Body of pancreas (tissue), 4 donors: ENCODE results near the gene CASZ1. TPM values are rescaled to one million over a fixed set of nuclear protein-coding genes. Genes with fewer than 3 reads are reported as not detected.

Experiments
- ATAC-seq: fragments of 150-250 bp; one replicate; pipeline ENCODE4 v1.9.1; 2016
- DNase-seq, 4 donors: peaks; one replicate each; pipeline ENCODE4 v3.0.0-alpha.2; 2019
- H3K27ac ChIP-seq, 4 donors: fragments of 200-600 bp; sonication (generic); 1 replicate in 3 of 4; 2 replicates in 1 of 4; pipeline versions ENCODE4 v1.5.1 to v1.6.1; 2016 to 2019; ENCODE audit warnings: mild to moderate bottlenecking in 1 of 4, mixed read lengths in 1 of 4, moderate library complexity in 1 of 4
- H3K27me3 ChIP-seq, 2 donors: fragments of 200-600 bp; sonication (generic); one replicate each; pipeline ENCODE4 v1.6.0; 2016; ENCODE audit warnings: mild to moderate bottlenecking in 1 of 2
- H3K36me3 ChIP-seq, 2 donors: fragments of 200-600 bp; sonication (generic); replicated peaks in 1 of 2; 2 replicates each; pipeline ENCODE4 v1.5.1; 2016; ENCODE audit warnings: low read depth in 2 of 2; ENCODE audit not compliant: insufficient read depth in 1 of 2
- H3K4me1 ChIP-seq: fragments of 200-600 bp; sonication (generic); one replicate; pipeline ENCODE4 v1.6.0; 2016
- H3K4me3 ChIP-seq, 2 donors: fragments of 200-600 bp; sonication (generic); 1 replicate in 1 of 2; 2 replicates in 1 of 2; pipeline ENCODE4 v1.5.1; 2016 to 2019
- H3K9me3 ChIP-seq, 3 donors: fragments of 200-600 bp; sonication (generic); 1 replicate in 2 of 3; 2 replicates in 1 of 3; pipeline ENCODE4 v1.5.1; 2016
- POLR2A ChIP-seq, 3 donors: fragments of 450-650 bp; IDR thresholded peaks; one replicate each; pipeline ENCODE4 v1.6.1; 2016; ENCODE audit warnings: antibody characterized with exemption in 3 of 3, mild to moderate bottlenecking in 2 of 3
- WGBS, 2 donors: methylation state at CpG; one replicate each; pipeline ENCODE4 v1.1.5; 2017; 5-methylcytosine and 5-hydroxymethylcytosine counted together
- intact Hi-C: fragments of 100-400 bp; cut with DNase I; formaldehyde crosslinking; loops from one replicate; pipeline ENCODE4 v1.15.1; 2023
- total RNA-seq, 2 donors: library from RNA; depleted of rRNA; stranded (reverse); fragments of >200 nt; gene quantifications; one replicate each; pipeline ENCODE4 v1.1.0, GENCODE V29; 2016
- TF ChIP-seq, protein P1 (sequence below), 7 experiments: fragments of 450-650 bp in 4 of 7; fragments of 200-600 bp in 3 of 7; sonication (generic) in 3 of 7; IDR thresholded peaks; one replicate each; pipeline ENCODE4 v1.5.1; 2016 to 2019; ENCODE audit warnings: antibody characterized with exemption in 7 of 7

Gene CASZ1, protein sequence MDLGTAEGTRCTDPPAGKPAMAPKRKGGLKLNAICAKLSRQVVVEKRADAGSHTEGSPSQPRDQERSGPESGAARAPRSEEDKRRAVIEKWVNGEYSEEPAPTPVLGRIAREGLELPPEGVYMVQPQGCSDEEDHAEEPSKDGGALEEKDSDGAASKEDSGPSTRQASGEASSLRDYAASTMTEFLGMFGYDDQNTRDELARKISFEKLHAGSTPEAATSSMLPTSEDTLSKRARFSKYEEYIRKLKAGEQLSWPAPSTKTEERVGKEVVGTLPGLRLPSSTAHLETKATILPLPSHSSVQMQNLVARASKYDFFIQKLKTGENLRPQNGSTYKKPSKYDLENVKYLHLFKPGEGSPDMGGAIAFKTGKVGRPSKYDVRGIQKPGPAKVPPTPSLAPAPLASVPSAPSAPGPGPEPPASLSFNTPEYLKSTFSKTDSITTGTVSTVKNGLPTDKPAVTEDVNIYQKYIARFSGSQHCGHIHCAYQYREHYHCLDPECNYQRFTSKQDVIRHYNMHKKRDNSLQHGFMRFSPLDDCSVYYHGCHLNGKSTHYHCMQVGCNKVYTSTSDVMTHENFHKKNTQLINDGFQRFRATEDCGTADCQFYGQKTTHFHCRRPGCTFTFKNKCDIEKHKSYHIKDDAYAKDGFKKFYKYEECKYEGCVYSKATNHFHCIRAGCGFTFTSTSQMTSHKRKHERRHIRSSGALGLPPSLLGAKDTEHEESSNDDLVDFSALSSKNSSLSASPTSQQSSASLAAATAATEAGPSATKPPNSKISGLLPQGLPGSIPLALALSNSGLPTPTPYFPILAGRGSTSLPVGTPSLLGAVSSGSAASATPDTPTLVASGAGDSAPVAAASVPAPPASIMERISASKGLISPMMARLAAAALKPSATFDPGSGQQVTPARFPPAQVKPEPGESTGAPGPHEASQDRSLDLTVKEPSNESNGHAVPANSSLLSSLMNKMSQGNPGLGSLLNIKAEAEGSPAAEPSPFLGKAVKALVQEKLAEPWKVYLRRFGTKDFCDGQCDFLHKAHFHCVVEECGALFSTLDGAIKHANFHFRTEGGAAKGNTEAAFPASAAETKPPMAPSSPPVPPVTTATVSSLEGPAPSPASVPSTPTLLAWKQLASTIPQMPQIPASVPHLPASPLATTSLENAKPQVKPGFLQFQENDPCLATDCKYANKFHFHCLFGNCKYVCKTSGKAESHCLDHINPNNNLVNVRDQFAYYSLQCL (N-terminal part only)
- 10 to 100 TPM in 1 of 2 donors, 1 to 10 TPM in 1; 9.3 to 14.2 TPM for total RNA-seq

DNA sequence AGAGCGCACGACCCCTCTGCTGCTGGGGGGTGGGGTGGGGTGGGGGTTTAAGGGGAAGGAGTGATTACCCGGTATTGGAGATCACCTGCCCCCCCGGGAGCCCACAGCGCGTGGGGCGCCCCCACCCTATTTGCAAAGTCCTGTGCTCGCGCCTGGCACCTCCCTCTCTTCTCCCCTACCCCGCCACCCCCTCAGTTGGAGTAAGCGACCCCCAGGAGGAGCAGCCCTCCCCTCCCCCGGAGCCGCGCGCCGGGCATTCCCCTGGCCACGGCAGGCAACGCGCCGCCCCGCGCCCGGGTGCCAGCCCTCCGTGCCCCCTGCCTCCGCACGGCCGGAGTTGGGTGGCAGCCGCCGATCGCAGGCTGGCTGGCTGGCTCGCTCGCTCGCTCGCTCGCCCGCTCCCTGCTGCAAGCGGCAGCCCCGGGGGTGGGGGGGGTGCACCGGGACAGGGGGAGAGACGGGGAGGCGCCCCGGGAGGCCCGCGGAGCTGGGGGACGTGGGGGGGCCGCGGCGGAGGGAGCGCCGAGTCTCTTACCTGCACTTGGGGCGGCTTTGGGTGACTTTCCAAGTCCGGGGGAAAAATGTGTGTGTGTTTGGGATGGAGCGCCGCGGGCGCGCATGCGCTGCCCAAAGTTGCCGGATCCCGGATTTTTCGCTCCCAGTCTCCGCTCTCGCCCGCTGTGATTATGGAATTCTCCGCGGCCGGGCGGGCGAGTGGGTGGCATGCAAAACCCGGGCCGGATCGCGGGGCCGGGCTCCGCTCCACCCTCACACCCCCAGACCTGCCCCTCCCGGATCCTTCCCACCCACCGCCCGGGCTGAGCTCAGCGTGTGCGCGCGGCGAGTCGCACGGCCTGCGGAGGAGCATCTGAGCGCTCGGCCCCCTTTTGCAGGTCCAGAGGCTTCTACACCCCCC lies at the start of gene CASZ1:
Gene CASZ1, minus strand, starts transcription at position 618 of the 916 bp plus-strand sequence. CDS start 102,757 bp downstream, outside the sequence.
- H3K4me1 ChIP-seq: peaks cover 29% of the 10 kb centered on the region
- no peaks in the 10 kb centered on the region for H3K9me3 ChIP-seq
- H3K27me3 ChIP-seq: no peaks in the 10 kb centered on the region
- H3K27ac ChIP-seq: peak within 1 kb of the TSS; percentile 36 to 82 (median 68)
- TF ChIP-seq, protein P1, sequence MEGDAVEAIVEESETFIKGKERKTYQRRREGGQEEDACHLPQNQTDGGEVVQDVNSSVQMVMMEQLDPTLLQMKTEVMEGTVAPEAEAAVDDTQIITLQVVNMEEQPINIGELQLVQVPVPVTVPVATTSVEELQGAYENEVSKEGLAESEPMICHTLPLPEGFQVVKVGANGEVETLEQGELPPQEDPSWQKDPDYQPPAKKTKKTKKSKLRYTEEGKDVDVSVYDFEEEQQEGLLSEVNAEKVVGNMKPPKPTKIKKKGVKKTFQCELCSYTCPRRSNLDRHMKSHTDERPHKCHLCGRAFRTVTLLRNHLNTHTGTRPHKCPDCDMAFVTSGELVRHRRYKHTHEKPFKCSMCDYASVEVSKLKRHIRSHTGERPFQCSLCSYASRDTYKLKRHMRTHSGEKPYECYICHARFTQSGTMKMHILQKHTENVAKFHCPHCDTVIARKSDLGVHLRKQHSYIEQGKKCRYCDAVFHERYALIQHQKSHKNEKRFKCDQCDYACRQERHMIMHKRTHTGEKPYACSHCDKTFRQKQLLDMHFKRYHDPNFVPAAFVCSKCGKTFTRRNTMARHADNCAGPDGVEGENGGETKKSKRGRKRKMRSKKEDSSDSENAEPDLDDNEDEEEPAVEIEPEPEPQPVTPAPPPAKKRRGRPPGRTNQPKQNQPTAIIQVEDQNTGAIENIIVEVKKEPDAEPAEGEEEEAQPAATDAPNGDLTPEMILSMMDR (IDR thresholded peaks at IDR 0.05): peak in 1 of 7 experiments; percentile 7
- peak in 2 of 3 donors; percentile 50 to 62 for TF ChIP-seq POLR2A (IDR thresholded peaks at IDR 0.05)
- ATAC-seq (peak; percentile 82), DNase-seq (peak; percentile 88 to 91 (median 89))
- intact Hi-C loops: no loop called here
- 0 to 1% methylated on average over 31 to 42 of the region's 88 CpGs for WGBS, 2 donors
- peak within 1 kb of the TSS; percentile 45 to 51 for H3K4me3 ChIP-seq
- no peaks in the 10 kb centered on the region for H3K36me3 ChIP-seq

DNA sequence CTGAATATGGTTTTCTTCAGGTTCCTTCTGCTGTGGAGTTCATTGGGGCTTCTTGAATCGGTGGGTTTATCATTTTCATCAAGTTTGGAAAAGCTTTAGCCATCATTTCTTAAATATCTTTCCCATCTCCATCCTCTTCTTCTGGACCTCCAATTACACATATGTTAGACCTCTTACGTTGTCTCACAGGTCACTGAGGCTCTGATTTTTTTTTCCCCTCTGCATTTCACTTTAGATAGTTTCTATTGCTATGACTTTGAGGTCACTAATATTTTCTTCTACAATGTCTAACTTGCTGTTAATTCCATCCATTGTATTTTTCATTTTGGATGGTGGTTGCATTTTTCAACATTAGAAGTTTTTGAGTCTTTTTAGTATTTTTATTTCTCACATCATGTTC lies 47.3 kb upstream of the CASZ1 start:
- intact Hi-C loops: no loop called here
- Histone ChIP-seq H3K4me3 (no peak overlapping the region), H3K27ac (no peak overlapping the region), H3K9me3 (no peaks in the 10 kb centered on the region), H3K36me3 (no peaks in the 10 kb centered on the region), H3K27me3 (no peaks in the 10 kb centered on the region), H3K4me1 (no peaks in the 10 kb centered on the region)
- TF ChIP-seq POLR2A (IDR thresholded peaks at IDR 0.05): no peak
- TF ChIP-seq, protein P1 (IDR thresholded peaks at IDR 0.05): no peak
- WGBS, 2 donors: 85 to 87% methylated on average over 2 of the region's 2 CpGs
- ATAC-seq (no peak), DNase-seq (no peak)

DNA sequence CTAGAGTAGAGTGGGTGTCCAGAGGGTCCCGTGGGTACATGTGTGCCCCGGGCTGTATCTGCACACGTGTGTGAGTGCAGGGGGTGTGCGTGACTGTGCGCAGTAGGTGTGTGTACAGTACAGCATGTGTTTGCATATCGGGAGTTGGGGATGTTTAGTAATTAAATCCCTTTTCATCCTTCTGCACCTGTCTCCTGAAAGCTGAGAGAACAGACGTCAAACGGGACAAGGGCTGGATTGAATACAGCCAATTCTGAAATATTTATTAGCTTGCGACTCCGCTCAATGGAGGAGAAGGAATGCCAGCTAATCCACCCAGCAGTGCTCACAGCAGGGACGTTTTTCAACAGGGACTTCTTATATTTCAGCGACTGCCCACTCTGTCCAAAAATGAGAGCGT lies 44.7 kb upstream of the CASZ1 start:
- Histone ChIP-seq H3K4me1 (no peaks in the 10 kb centered on the region), H3K27me3 (no peaks in the 10 kb centered on the region), H3K4me3 (no peak overlapping the region), H3K27ac (no peak overlapping the region), H3K36me3 (no peaks in the 10 kb centered on the region), H3K9me3 (no peaks in the 10 kb centered on the region)
- no peak for TF ChIP-seq POLR2A (IDR thresholded peaks at IDR 0.05)
- TF ChIP-seq, protein P1 (IDR thresholded peaks at IDR 0.05): no peak
- intact Hi-C loops: no loop called here
- DNase-seq (no peak), ATAC-seq (no peak)
- 71 to 80% methylated on average over 13 of the region's 13 CpGs for WGBS, 2 donors

DNA sequence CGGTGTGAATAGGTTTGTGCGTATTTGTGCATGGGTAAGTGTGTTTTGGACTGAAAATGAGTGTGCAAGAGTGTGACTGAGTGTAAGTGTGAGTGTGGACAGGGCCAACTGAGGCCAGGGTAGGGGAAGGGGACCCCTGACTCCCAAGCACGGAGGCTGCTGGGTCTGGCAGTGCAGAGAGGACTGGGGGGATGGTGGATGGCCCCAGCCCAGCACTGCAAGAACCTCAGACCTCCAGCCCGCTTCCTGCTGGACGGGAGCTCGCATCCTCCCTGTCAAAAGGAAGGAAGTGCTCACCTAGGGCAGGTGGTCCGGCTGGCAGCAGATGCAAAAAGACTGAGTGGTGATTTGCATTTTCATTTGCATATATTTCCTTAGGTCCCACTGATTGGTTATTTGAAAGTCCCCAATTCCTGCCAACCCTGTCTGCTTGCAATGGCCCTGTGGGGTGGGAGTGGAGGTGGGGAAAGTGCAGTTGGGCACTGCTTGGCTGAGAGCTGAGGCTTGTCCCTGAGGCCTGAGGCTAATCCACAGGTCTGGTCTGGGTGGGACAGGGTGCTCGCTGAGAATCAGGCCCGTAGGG lies 42.8 kb upstream of the CASZ1 start:
- no peak overlapping the region for H3K27ac ChIP-seq
- no peaks in the 10 kb centered on the region for H3K9me3 ChIP-seq
- H3K27me3 ChIP-seq: no peaks in the 10 kb centered on the region
- no peaks in the 10 kb centered on the region for H3K36me3 ChIP-seq
- DNase-seq (no peak), ATAC-seq (no peak)
- 75 to 82% methylated on average over 9 of the region's 9 CpGs for WGBS, 2 donors
- TF ChIP-seq, protein P1 (IDR thresholded peaks at IDR 0.05): no peak
- no peak for TF ChIP-seq POLR2A (IDR thresholded peaks at IDR 0.05)
- intact Hi-C loops: no loop called here
- H3K4me1 ChIP-seq: peaks cover 7% of the 10 kb centered on the region
- H3K4me3 ChIP-seq: no peak overlapping the region
